Thyroid gland (tissue), 4 donors: ENCODE data around the gene CGB8.
"Not testable (repeated sequence)": the region's sequence is repeated elsewhere in the genome, so short reads cannot be mapped to it uniquely, and the experiment has no call there.

ENCODE experiments used
- CTCF ChIP-seq, 6 experiments: fragments of 200-600 bp in 3 of 6; fragments of 450-650 bp in 3 of 6; sonication (generic) in 3 of 6; IDR thresholded peaks; one replicate each; pipeline ENCODE4 v1.5.1; 2016 to 2019; ENCODE audit warnings: antibody characterized with exemption in 6 of 6, mild to moderate bottlenecking in 2 of 6, inconsistent platforms in 1 of 6, moderate library complexity in 1 of 6
- POLR2A ChIP-seq, 2 donors: fragments of 450-650 bp; IDR thresholded peaks; one replicate each; pipeline ENCODE4 v1.6.1; 2017; ENCODE audit warnings: antibody characterized with exemption in 2 of 2, mild to moderate bottlenecking in 2 of 2, moderate library complexity in 1 of 2

- TF ChIP-seq POLR2A, CTCF (IDR thresholded peaks at IDR 0.05): not testable (repeated sequence)
Observed at GRCh38 chr19:49043548-49043947, 5.4 kb downstream of the CGB8 start, which contains the start of gene CGB5.
